NOMO-1 (cell line): ENCODE data around the gene ITIH1.

Experiments used
- DNase-seq, 2 experiments: peaks; one replicate each; lab custom pipeline; 2025; ENCODE audit not compliant: unreplicated experiment in 2 of 2; lab: John Stamatoyannopoulos, UW

Gene ITIH1

GRCh38 chr3:52813810-52814209 lies 36.4 kb downstream of the ITIH1 start:
- no peak for DNase-seq

- no peak for DNase-seq
These were observed 38.8 kb downstream of the ITIH1 start for GRCh38 chr3:52816199-52816598.

- DNase-seq: no peak
These were observed 39.3 kb downstream of the ITIH1 start for GRCh38 chr3:52816654-52817053.

GRCh38 chr3:52817221-52817620 lies 39.8 kb downstream of the ITIH1 start:
- DNase-seq: no peak

GRCh38 chr3:52817860-52818259 lies 40.5 kb downstream of the ITIH1 start:
- no peak for DNase-seq

GRCh38 chr3:52819936-52820335 lies 42.5 kb downstream of the ITIH1 start:
- no peak for DNase-seq

GRCh38 chr3:52820736-52821135 lies 43.3 kb downstream of the ITIH1 start:
- no peak for DNase-seq

GRCh38 chr3:52822363-52822762 lies 45.0 kb downstream of the ITIH1 start:
- DNase-seq: no peak

- no peak for DNase-seq
These were observed 46.6 kb downstream of the ITIH1 start for GRCh38 chr3:52824037-52824436.

- DNase-seq: peak; percentile 48 to 53
These were observed 50.0 kb downstream of the ITIH1 start for GRCh38 chr3:52827441-52827840.

GRCh38 chr3:52827866-52828376 lies 50.5 kb downstream of the ITIH1 start:
- DNase-seq: no peak

- DNase-seq: no peak
These were observed 52.1 kb downstream of the ITIH1 start for GRCh38 chr3:52829482-52829881.

GRCh38 chr3:52829906-52830463 lies 52.6 kb downstream of the ITIH1 start:
- DNase-seq: peak; percentile 76 to 79

GRCh38 chr3:52830535-52831258 lies 53.3 kb downstream of the ITIH1 start, which contains the start of gene ITIH4:
ITIH4 (minus strand) TSS chr3:52830672; CDS start chr3:52830642, 30 bp downstream.
- no peak for DNase-seq

GRCh38 chr3:52831500-52832301 lies 54.3 kb downstream of the ITIH1 start:
- peak in 1 of 2 experiments; percentile 3 for DNase-seq

GRCh38 chr3:52833202-52833601 lies 55.8 kb downstream of the ITIH1 start:
- no peak for DNase-seq

- DNase-seq: no peak
These were observed 57.6 kb downstream of the ITIH1 start, which contains the start of gene MUSTN1 for GRCh38 chr3:52834871-52835501. MUSTN1 (minus strand) TSS chr3:52835019; CDS start chr3:52834948, 71 bp downstream.

GRCh38 chr3:52835766-52836470 lies 58.5 kb downstream of the ITIH1 start:
- DNase-seq: no peak

GRCh38 chr3:52836471-52836845 lies 59.1 kb downstream of the ITIH1 start:
- no peak for DNase-seq

- DNase-seq: no peak
These were observed 59.6 kb downstream of the ITIH1 start for GRCh38 chr3:52836986-52837385.
